Heart left ventricle (tissue), 16 donors: Measurements from ENCODE around the gene CMC2. TPM values are rescaled to one million over a fixed set of nuclear protein-coding genes. Genes with fewer than 3 reads are reported as not detected.

ENCODE experiments used
- ATAC-seq, 4 donors: fragments of 200-7000 bp; cut with Tn5 transposase; one replicate each; pipeline ENCODE4 v1.9.1; 2020 to 2022; ENCODE audit warnings: moderate library complexity in 4 of 4, mild to moderate bottlenecking in 3 of 4, moderate number of reproducible peaks in 1 of 4
- DNase-seq, 5 donors: peaks; one replicate each; pipeline ENCODE4 v3.0.0-alpha.2; 2020
- H3K27ac ChIP-seq, 12 donors: fragments of 200-600 bp; sonication (generic) in 4 of 12; one replicate each; pipeline versions ENCODE4 v1.5.0 to v1.8.0; 2016 to 2022; ENCODE audit warnings: mild to moderate bottlenecking in 2 of 12
- H3K27me3 ChIP-seq, 9 donors: fragments of 200-600 bp; sonication (generic) in 2 of 9; one replicate each; pipeline versions ENCODE4 v1.5.1 to v1.8.0; 2016 to 2022; ENCODE audit warnings: mild to moderate bottlenecking in 3 of 9
- H3K36me3 ChIP-seq, 9 donors: fragments of 200-600 bp; sonication (generic) in 2 of 9; one replicate each; pipeline versions ENCODE4 v1.5.0 to v1.8.0; 2018 to 2022; ENCODE audit warnings: mild to moderate bottlenecking in 2 of 9
- H3K4me1 ChIP-seq, 12 donors: fragments of 200-600 bp; sonication (generic) in 4 of 12; one replicate each; pipeline versions ENCODE4 v1.5.0 to v1.8.0; 2016 to 2022; ENCODE audit warnings: mild to moderate bottlenecking in 3 of 12
- H3K4me3 ChIP-seq, 12 donors: fragments of 200-600 bp; sonication (generic) in 4 of 12; one replicate each; pipeline versions ENCODE4 v1.5.0 to v1.8.0; 2017 to 2022; ENCODE audit warnings: mild to moderate bottlenecking in 9 of 12, moderate library complexity in 4 of 12
- H3K9me3 ChIP-seq, 12 donors: fragments of 200-600 bp; sonication (generic) in 4 of 12; one replicate each; pipeline versions ENCODE4 v1.5.0 to v1.8.0; 2016 to 2022; ENCODE audit warnings: mild to moderate bottlenecking in 1 of 12
- POLR2A ChIP-seq, 2 donors: fragments of 450-650 bp; IDR thresholded peaks; one replicate each; pipeline ENCODE4 v1.6.1; 2017; ENCODE audit warnings: antibody characterized with exemption in 2 of 2, mild to moderate bottlenecking in 2 of 2, moderate library complexity in 2 of 2
- WGBS, 4 donors: extraction: QIAGEN DNeasy Blood & Tissue Kit in 2 of 4; methylation state at CpG; one replicate each; pipeline versions ENCODE4 v1.1.5 to v1.1.7; 2013 to 2018; 5-methylcytosine and 5-hydroxymethylcytosine counted together
- intact Hi-C, 10 donors: fragments of 100-400 bp; cut with DNase I; formaldehyde crosslinking; loops; one replicate each; pipeline versions ENCODE4 v1.11.1 to v1.14.2; 2022
- long read RNA-seq, 3 donors: library from polyadenylated mRNA; unstranded; transcript quantifications; one replicate each; pipeline ENCODE4 v2.0.0, GENCODE V29; 2020 to 2021
- polyA plus RNA-seq, 2 donors: library from polyadenylated mRNA; stranded (reverse); fragments of 200-250 nt; gene quantifications; one replicate each; pipeline ENCODE4 v1.2.3, GENCODE V29; 2013
- total RNA-seq, 9 donors: library from RNA; depleted of rRNA in 2 of 9; stranded (reverse); fragments of >200 nt in 2 of 9; fragmentation: NEBNext Ultra II Directional in 3 of 9; extraction: Animal tissue kit (Norgen Biotek cat#: 25700) in 3 of 9; gene quantifications; one replicate each; pipeline versions ENCODE4 v1.1.0 to v1.2.4, GENCODE V29; 2016 to 2023
- TF ChIP-seq, protein P1 (sequence below), 12 donors: fragments of 200-600 bp; sonication (generic) in 4 of 12; IDR thresholded peaks; one replicate each; pipeline versions ENCODE4 v1.5.0 to v1.8.0; 2018 to 2022; ENCODE audit warnings: antibody characterized with exemption in 12 of 12, mild to moderate bottlenecking in 5 of 12
- donor health status: ischemic (EF 13 %, LVEDD 7.1; RV severe dilation, severe dysfunction).
- donor health status: healthy with polysubstance abuse.
- donor health status: DM: no; HTN: yes; CAD: no.
- donor health status: DM: no; HTN: no; CAD: no.
- donor health status: ischemic (EF 25% LVEDD 6.9; RV normal size, moderate dysfunction).
- donor health status: ischemic (EF 25% LVEDD 5.7; RV mildly dilated, moderate dysfunction).
- donor health status: healthy.
- donor health status: DM: yes; HTN: yes; CAD: no.
- donor health status: ischemic (EF 35%, LVEDD 5.7; RV mildly dilated, moderate dysfunction).
- donor health status: nonischemic (EF 11% LVEDD 7.7; RV severe dilation, severe dysfunction).
- donor health status: DM: yes; HTN: yes; CAD: no.
- donor health status: PGD.
- donor health status: ischemic (EF 29% LVEDD 5.4; RV normal size, mild dysfunction).
- donor health status: nonischemic (EF 23%, LVEDD 6.1; RV moderate dilation, normal function).

Gene CMC2
- 100 to 1,000 TPM in 8 of 9 donors, 10 to 100 TPM in 1; 89.0 to 182 (median 132) TPM for total RNA-seq
- polyA plus RNA-seq: 100 to 1,000 TPM; 196 to 377 TPM
- long read RNA-seq, donor 1, full-length matches to known transcripts: 50 of 90 reads
- long read RNA-seq, donor 1, partial matches to known transcripts: 0 of 90 reads
- long read RNA-seq, donor 1, other reads (novel, unspliced or antisense): 40 of 90 reads
- long read RNA-seq, donor 2, full-length matches to known transcripts: 28 of 54 reads
- long read RNA-seq, donor 2, partial matches to known transcripts: 2 of 54 reads
- long read RNA-seq, donor 2, other reads (novel, unspliced or antisense): 24 of 54 reads
- long read RNA-seq, donor 3, full-length matches to known transcripts: 61 of 90 reads
- long read RNA-seq, donor 3, partial matches to known transcripts: 0 of 90 reads
- long read RNA-seq, donor 3, other reads (novel, unspliced or antisense): 29 of 90 reads

DNA sequence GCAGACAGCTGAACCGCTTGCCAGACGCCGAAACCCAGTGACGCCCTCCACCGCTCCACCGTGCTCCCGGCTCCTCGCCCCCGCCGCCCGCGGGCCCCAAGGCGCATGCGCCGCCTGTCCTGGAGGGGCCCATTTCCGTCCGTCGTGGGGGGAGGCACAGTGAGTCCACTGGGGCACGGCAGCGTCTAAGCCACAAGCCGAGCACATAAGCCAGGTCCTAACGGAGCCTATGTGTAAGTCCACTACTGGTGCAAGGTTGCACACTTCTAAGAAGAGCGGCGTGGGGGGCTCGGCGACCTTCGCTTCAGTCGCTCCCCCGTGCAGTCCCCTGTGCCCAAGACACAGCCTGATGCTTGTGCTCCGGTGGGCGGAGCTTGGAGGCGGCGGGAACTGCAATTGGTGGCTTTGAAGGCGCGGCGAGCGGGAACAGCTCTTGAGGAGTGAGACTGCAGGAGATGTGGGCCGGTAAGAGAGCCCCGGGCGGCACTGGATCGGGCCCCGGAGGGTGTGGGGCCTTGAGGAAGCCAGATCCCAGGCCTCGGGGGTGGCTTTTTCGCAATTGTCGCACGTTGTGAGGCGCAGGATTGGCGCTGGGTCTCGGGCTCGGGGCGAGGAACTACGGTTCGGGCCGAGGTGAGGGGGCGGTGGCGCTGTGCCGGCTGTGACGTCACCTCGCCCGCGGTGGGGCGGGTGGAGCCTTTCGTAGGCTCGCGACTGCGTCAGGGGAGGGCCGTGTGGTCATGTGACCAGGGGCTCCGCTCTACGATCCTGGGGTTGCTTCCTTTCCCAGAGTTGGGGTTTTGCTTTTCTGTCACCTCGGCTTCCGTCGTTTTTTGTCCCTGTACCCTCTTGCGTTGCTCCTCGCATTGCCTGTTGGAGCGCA lies at the start of gene CMC2, which contains the start of gene CENPN:
Gene CMC2 (minus strand): TSS at position 73 of the 883 bp plus-strand sequence. CDS start 9,491 bp downstream, outside the sequence.
Gene CENPN (plus strand): TSS at position 402 of the 883 bp plus-strand sequence. CDS start 4,726 bp downstream, outside the sequence.
- DNase-seq (peak; percentile 98 to 100 (median 99)), ATAC-seq (peak; percentile 95 to 96 (median 96))
- Histone ChIP-seq H3K9me3 (no peaks in the 10 kb centered on the region), H3K36me3 (peaks cover 0 to 2% (median 0%) of the 10 kb centered on the region in 9 donors), H3K27ac (peak within 1 kb of the TSS; percentile 90 to 100 (median 99)), H3K4me3 (peak within 1 kb of the TSS; percentile 65 to 100 (median 94)), H3K27me3 (no peaks in the 10 kb centered on the region), H3K4me1 (peaks cover 0 to 41% (median 21%) of the 10 kb centered on the region in 12 donors)
- 0 to 1% (median 0%) methylated on average over 43 to 75 of the region's 75 CpGs for WGBS, 4 donors
- intact Hi-C loops: loop anchor here in 5 of 10 donors (1.0 to 10.0 kb wide), 6 partner anchors 28 to 728 kb away; partner anchors contain the start of genes ATMIN (in 1 of the 5) and C16orf46 (in 1 of the 5)
- TF ChIP-seq, protein P1, sequence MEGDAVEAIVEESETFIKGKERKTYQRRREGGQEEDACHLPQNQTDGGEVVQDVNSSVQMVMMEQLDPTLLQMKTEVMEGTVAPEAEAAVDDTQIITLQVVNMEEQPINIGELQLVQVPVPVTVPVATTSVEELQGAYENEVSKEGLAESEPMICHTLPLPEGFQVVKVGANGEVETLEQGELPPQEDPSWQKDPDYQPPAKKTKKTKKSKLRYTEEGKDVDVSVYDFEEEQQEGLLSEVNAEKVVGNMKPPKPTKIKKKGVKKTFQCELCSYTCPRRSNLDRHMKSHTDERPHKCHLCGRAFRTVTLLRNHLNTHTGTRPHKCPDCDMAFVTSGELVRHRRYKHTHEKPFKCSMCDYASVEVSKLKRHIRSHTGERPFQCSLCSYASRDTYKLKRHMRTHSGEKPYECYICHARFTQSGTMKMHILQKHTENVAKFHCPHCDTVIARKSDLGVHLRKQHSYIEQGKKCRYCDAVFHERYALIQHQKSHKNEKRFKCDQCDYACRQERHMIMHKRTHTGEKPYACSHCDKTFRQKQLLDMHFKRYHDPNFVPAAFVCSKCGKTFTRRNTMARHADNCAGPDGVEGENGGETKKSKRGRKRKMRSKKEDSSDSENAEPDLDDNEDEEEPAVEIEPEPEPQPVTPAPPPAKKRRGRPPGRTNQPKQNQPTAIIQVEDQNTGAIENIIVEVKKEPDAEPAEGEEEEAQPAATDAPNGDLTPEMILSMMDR (IDR thresholded peaks at IDR 0.05): peak in 2 of 12 donors; percentile 20
- TF ChIP-seq POLR2A (IDR thresholded peaks at IDR 0.05): peak; percentile 74

DNA sequence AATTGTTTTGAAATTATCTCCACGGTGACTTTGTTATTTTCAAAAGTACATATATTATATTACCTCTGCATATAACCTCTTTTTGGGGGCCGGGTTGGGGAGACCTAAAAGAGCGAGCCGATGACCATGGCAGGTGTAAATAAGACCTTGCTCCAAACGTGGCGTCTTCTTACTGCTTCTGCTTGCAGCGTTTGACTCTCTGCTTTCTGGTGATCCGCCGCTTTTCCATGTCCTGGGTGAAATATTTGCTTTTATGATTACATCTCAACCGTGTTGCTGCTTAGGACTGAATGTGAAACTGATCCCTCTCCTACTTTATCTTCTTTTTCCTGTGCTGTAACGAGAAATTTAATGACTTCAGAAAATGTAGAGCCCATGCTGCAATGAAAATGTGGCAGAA lies 47.1 kb upstream of the CMC2 start:
- Histone ChIP-seq H3K4me3 (no peak overlapping the region), H3K36me3 (no peaks in the 10 kb centered on the region), H3K27ac (no peak overlapping the region), H3K9me3 (peaks cover 0 to 17% (median 8%) of the 10 kb centered on the region in 12 donors), H3K27me3 (no peaks in the 10 kb centered on the region), H3K4me1 (no peaks in the 10 kb centered on the region)
- ATAC-seq (no peak), DNase-seq (no peak)
- TF ChIP-seq, protein P1 (IDR thresholded peaks at IDR 0.05): no peak
- no peak for TF ChIP-seq POLR2A (IDR thresholded peaks at IDR 0.05)
- WGBS, 4 donors: 86 to 88% (median 87%) methylated on average over 11 of the region's 11 CpGs
- intact Hi-C loops: no loop called here

DNA sequence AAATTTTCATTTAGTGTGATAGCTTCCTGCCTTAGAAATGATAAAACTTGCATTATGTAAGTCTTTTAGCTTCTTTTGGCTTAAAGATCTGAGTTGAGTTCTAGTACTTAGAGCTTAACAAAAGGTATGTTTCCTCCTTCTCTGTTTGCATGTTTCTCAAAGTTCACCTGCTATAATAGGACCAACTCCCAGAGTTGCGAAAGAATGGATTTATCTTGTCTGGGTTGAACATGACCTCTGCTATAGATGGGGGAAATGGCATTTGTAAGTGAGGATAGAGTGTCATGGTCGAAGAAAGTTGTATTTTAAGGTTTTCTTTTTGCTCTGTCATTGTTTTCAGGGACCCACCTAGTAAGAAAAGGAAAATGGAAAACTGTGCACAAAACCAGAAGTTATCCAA lies 36.1 kb upstream of the CMC2 start:
- Histone ChIP-seq H3K27me3 (no peaks in the 10 kb centered on the region), H3K9me3 (no peaks in the 10 kb centered on the region), H3K4me1 (peaks cover 0 to 17% (median 8%) of the 10 kb centered on the region in 12 donors), H3K36me3 (peaks cover 0 to 74% (median 52%) of the 10 kb centered on the region in 9 donors), H3K4me3 (no peak overlapping the region), H3K27ac (no peak overlapping the region)
- DNase-seq (no peak), ATAC-seq (no peak)
- intact Hi-C loops: no loop called here
- 95 to 98% (median 96%) methylated on average over 2 of the region's 2 CpGs for WGBS, 4 donors
- TF ChIP-seq, protein P1 (IDR thresholded peaks at IDR 0.05): no peak
- no peak for TF ChIP-seq POLR2A (IDR thresholded peaks at IDR 0.05)
